ENCODE measurements around the gene MOSPD3. TPM values are rescaled to one million over a fixed set of nuclear protein-coding genes. Genes with fewer than 3 reads are reported as not detected.
A peak's percentile ranks its signal among the peaks of the same experiment; 100 is the strongest.

The MOSPD3 gene
- polyA plus RNA-seq, 3 donors = 12.7 to 15.5 (median 13.3) TPM

GRCh38 chr7:100595188-100595587, 17.2 kb upstream of the MOSPD3 start:
- H3K4me3 Mint-ChIP-seq = no peak overlapping the region
- H3K4me1 ChIP-seq (ENCODE audit: control insufficient read depth in 1 of 2, insufficient read depth in 2 of 2, low read length in 2 of 2) = peaks cover 0 to under 1% of the 10 kb centered on the region in 2 donors
- peaks cover 4% of the 10 kb centered on the region for H3K4me1 Mint-ChIP-seq
- intact Hi-C loops (cut with micrococcal nuclease) = no loop called here
- H3K27me3 Mint-ChIP-seq (ENCODE audit: low read depth in 3 of 3) = peaks cover 8 to 15% (median 14%) of the 10 kb centered on the region in 3 donors
- H3K36me3 Mint-ChIP-seq = peaks cover 0 to 3% of the 10 kb centered on the region in 2 donors
- no peaks in the 10 kb centered on the region for H3K79me2 ChIP-seq (ENCODE audit: insufficient read depth, low read length)
- peaks cover 0 to 6% of the 10 kb centered on the region in 2 donors for H3K27me3 ChIP-seq (ENCODE audit: control insufficient read depth in 2 of 2, insufficient read depth in 2 of 2, low read length in 2 of 2)
- H3K9me3 Mint-ChIP-seq = peaks cover 0 to 2% (median 0%) of the 10 kb centered on the region in 7 donors
- H3K36me3 ChIP-seq (replicated peaks in 1 of 2; ENCODE audit: control insufficient read depth in 1 of 2, insufficient read depth in 2 of 2, low read length in 2 of 2) = no peaks in the 10 kb centered on the region
- no peak for TF ChIP-seq CTCF (IDR thresholded peaks at IDR 0.05)
- no peak for DNase-seq
- H3K4me3 ChIP-seq (replicated peaks in 1 of 3; ENCODE audit: low read depth in 2 of 3, low read length in 3 of 3) = no peak overlapping the region
- no peaks in the 10 kb centered on the region for H3K9me3 ChIP-seq (replicated peaks in 1 of 2; ENCODE audit: control insufficient read depth in 1 of 2, insufficient read depth in 1 of 2, low read length in 2 of 2)
- no peak overlapping the region for H3K27ac Mint-ChIP-seq
- no peak overlapping the region for H3K27ac ChIP-seq (ENCODE audit: low read depth in 1 of 2, low read length in 2 of 2)
- 95% methylated on average over 4 of the region's 7 CpGs for WGBS (ENCODE audit: insufficient coverage)
- no peaks in the 10 kb centered on the region for H4K20me1 ChIP-seq (ENCODE audit: insufficient read depth, low read length)
- H2AFZ ChIP-seq (ENCODE audit: insufficient read depth, low read depth, low read length, poor library complexity, severe bottlenecking) = no peak overlapping the region
- no peak overlapping the region for H3K4me2 ChIP-seq (replicated peaks; ENCODE audit: extremely low read depth, low read length, poor library complexity, severe bottlenecking)
- no peak overlapping the region for H3K9ac ChIP-seq (ENCODE audit: insufficient read depth, low read length, poor library complexity, severe bottlenecking)

GRCh38 chr7:100598425-100598824, 13.9 kb upstream of the MOSPD3 start:
- Mint-ChIP-seq H3K36me3 (no peaks in the 10 kb centered on the region), H3K27ac (peak overlapping the region in 1 of 7 donors; percentile 58), H3K27me3 (ENCODE audit: low read depth in 3 of 3) (peaks cover 8 to 13% (median 11%) of the 10 kb centered on the region in 3 donors), H3K4me1 (peaks cover under 1% of the 10 kb centered on the region), H3K4me3 (peak overlapping the region in 1 of 2 donors; percentile 50), H3K9me3 (peaks cover 0 to 2% (median 0%) of the 10 kb centered on the region in 7 donors)
- no peak for DNase-seq
- Histone ChIP-seq H3K36me3 (replicated peaks in 1 of 2; ENCODE audit: control insufficient read depth in 1 of 2, insufficient read depth in 2 of 2, low read length in 2 of 2) (no peaks in the 10 kb centered on the region), H3K9me3 (replicated peaks in 1 of 2; ENCODE audit: control insufficient read depth in 1 of 2, insufficient read depth in 1 of 2, low read length in 2 of 2) (no peaks in the 10 kb centered on the region), H4K20me1 (ENCODE audit: insufficient read depth, low read length) (no peaks in the 10 kb centered on the region), H3K27ac (ENCODE audit: low read depth in 1 of 2, low read length in 2 of 2) (no peak overlapping the region), H3K9ac (ENCODE audit: insufficient read depth, low read length, poor library complexity, severe bottlenecking) (no peak overlapping the region), H3K79me2 (ENCODE audit: insufficient read depth, low read length) (no peaks in the 10 kb centered on the region), H2AFZ (ENCODE audit: insufficient read depth, low read depth, low read length, poor library complexity, severe bottlenecking) (no peak overlapping the region), H3K4me2 (replicated peaks; ENCODE audit: extremely low read depth, low read length, poor library complexity, severe bottlenecking) (no peak overlapping the region), H3K4me1 (ENCODE audit: control insufficient read depth in 1 of 2, insufficient read depth in 2 of 2, low read length in 2 of 2) (peaks cover under 1 to 2% of the 10 kb centered on the region in 2 donors), H3K4me3 (replicated peaks in 1 of 3; ENCODE audit: low read depth in 2 of 3, low read length in 3 of 3) (no peak overlapping the region), H3K27me3 (ENCODE audit: control insufficient read depth in 2 of 2, insufficient read depth in 2 of 2, low read length in 2 of 2) (peaks cover 0 to 4% of the 10 kb centered on the region in 2 donors)
- intact Hi-C loops (cut with micrococcal nuclease) = no loop called here
- WGBS (ENCODE audit: insufficient coverage) = 64% methylated on average over 1 of the region's 4 CpGs
- no peak for TF ChIP-seq CTCF (IDR thresholded peaks at IDR 0.05)

Measured in CD14-positive monocyte (primary cell).